Activated B cell treated with CpG ODN at 0.5 μM for 24 hours (primary cell): Measurements from ENCODE around the gene PHYHIPL. TPM values are rescaled to one million over a fixed set of nuclear protein-coding genes. Genes with fewer than 3 reads are reported as not detected.

Experiments
- ATAC-seq: fragments of 200-7000 bp; cut with Tn5 transposase; one replicate; pipeline ENCODE4 v1.10.0; 2021; ENCODE audit warnings: low read depth, mild to moderate bottlenecking, moderate library complexity
- CTCF ChIA-PET: fragments of 350-600 bp; sonication (Branson Sonifier 250); formaldehyde crosslinking; loops from one replicate; lab custom pipeline; 2021; ENCODE audit warnings: antibody characterized with exemption; lab: Charles Lee
- POLR2A ChIA-PET: fragments of 350-600 bp; sonication (Branson Sonifier 250); formaldehyde crosslinking; loops from one replicate; lab custom pipeline; 2021; ENCODE audit warnings: antibody characterized with exemption; lab: Charles Lee
- DNase-seq: peaks from one replicate; pipeline ENCODE4 v3.0.0; 2022
- H3K27ac Mint-ChIP-seq: one replicate; pipeline ENCODE4 v1.8.0; 2020; ENCODE audit warnings: mixed read lengths
- H3K27me3 Mint-ChIP-seq: one replicate; pipeline ENCODE4 v1.8.0; 2021; ENCODE audit warnings: mixed read lengths
- H3K36me3 Mint-ChIP-seq: one replicate; pipeline ENCODE4 v1.8.0; 2021; ENCODE audit warnings: low read depth, mixed read lengths
- H3K4me1 Mint-ChIP-seq: one replicate; pipeline ENCODE4 v1.8.0; 2021; ENCODE audit warnings: mixed read lengths
- H3K4me3 Mint-ChIP-seq: one replicate; pipeline ENCODE4 v1.8.0; 2020; ENCODE audit warnings: mild to moderate bottlenecking, mixed read lengths
- H3K9me3 Mint-ChIP-seq: one replicate; pipeline ENCODE4 v1.8.0; 2020; ENCODE audit warnings: mixed read lengths
- intact Hi-C: fragments of 100-400 bp; cut with micrococcal nuclease; formaldehyde crosslinking; loops from one replicate; pipeline ENCODE4 v1.15.1; 2024
- total RNA-seq: library from RNA; stranded (reverse); gene quantifications from 2 replicates; pipeline ENCODE4 v1.2.3, GENCODE V29; 2022
- TF ChIP-seq, protein P1 (sequence below): fragments of 200-600 bp; IDR thresholded peaks from one replicate; pipeline ENCODE4 v1.8.0; 2022; ENCODE audit warnings: antibody characterized with exemption, mild to moderate bottlenecking

Gene PHYHIPL
- total RNA-seq, 1 donor from 2014 or later: not detected

DNA sequence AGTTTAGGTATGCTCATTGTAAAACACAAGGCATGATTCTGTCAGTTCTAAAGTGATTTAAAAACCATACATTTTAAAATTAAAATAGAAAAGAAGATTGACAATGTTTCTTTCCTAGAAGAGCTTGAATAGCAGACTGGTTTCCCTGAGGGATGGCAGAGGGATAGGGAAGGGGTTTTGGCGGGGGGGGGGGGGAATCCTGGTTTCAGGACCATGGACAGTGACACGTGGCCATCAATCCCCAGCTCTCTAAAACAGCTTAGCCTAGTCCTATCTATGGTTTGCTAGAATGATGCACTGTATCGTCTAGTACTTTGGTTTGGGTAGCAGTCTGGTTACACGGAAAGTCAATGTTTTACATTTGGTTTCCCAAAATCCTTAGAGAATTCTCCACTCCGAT, 88.7 kb downstream of the PHYHIPL start:
- CTCF ChIA-PET: no interaction called here
- no peaks in the 10 kb centered on the region for H3K36me3 Mint-ChIP-seq
- no peak overlapping the region for H3K4me3 Mint-ChIP-seq
- H3K27me3 Mint-ChIP-seq: no peaks in the 10 kb centered on the region
- intact Hi-C loops: no loop called here
- POLR2A ChIA-PET: no interaction called here
- H3K4me1 Mint-ChIP-seq: no peaks in the 10 kb centered on the region
- TF ChIP-seq, protein P1, sequence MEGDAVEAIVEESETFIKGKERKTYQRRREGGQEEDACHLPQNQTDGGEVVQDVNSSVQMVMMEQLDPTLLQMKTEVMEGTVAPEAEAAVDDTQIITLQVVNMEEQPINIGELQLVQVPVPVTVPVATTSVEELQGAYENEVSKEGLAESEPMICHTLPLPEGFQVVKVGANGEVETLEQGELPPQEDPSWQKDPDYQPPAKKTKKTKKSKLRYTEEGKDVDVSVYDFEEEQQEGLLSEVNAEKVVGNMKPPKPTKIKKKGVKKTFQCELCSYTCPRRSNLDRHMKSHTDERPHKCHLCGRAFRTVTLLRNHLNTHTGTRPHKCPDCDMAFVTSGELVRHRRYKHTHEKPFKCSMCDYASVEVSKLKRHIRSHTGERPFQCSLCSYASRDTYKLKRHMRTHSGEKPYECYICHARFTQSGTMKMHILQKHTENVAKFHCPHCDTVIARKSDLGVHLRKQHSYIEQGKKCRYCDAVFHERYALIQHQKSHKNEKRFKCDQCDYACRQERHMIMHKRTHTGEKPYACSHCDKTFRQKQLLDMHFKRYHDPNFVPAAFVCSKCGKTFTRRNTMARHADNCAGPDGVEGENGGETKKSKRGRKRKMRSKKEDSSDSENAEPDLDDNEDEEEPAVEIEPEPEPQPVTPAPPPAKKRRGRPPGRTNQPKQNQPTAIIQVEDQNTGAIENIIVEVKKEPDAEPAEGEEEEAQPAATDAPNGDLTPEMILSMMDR: no peak
- ATAC-seq: no peak
- no peak for DNase-seq
- no peaks in the 10 kb centered on the region for H3K9me3 Mint-ChIP-seq
- no peak overlapping the region for H3K27ac Mint-ChIP-seq

GRCh38 chr10:59266321-59266720, 89.9 kb downstream of the PHYHIPL start:
- intact Hi-C loops: no loop called here
- TF ChIP-seq, protein P1: no peak
- ChIA-PET CTCF (no interaction called here), POLR2A (no interaction called here)
- H3K27ac Mint-ChIP-seq: no peak overlapping the region
- H3K36me3 Mint-ChIP-seq: no peaks in the 10 kb centered on the region
- DNase-seq (no peak), ATAC-seq (no peak)
- H3K27me3 Mint-ChIP-seq: no peaks in the 10 kb centered on the region
- no peaks in the 10 kb centered on the region for H3K4me1 Mint-ChIP-seq
- H3K9me3 Mint-ChIP-seq: no peaks in the 10 kb centered on the region
- H3K4me3 Mint-ChIP-seq: no peak overlapping the region

DNA sequence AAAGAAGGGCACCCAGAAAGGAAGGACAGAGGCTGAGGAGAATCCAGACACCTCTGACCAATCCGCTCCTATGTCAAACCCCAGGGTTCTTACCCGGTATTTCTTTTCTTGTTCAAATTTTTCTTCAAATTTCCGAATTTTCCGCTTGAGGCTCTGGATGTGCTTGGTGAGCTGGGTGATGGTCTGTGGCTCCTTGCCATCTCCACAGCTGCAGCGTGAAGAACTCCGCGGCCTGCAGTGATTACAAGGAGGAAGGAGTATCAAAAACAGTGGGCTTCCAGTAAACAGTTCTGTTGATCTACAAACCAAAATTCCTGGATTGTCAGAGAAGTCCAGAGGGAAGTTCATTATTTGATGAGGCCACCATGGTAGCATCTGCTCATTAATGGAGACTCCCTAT, 92.0 kb downstream of the PHYHIPL start:
- DNase-seq: no peak
- no peak for ATAC-seq
- no peaks in the 10 kb centered on the region for H3K9me3 Mint-ChIP-seq
- CTCF ChIA-PET: no interaction called here
- no peaks in the 10 kb centered on the region for H3K27me3 Mint-ChIP-seq
- intact Hi-C loops: no loop called here
- H3K27ac Mint-ChIP-seq: no peak overlapping the region
- TF ChIP-seq, protein P1: no peak
- POLR2A ChIA-PET: no interaction called here
- no peaks in the 10 kb centered on the region for H3K4me1 Mint-ChIP-seq
- H3K4me3 Mint-ChIP-seq: no peak overlapping the region
- no peaks in the 10 kb centered on the region for H3K36me3 Mint-ChIP-seq

DNA sequence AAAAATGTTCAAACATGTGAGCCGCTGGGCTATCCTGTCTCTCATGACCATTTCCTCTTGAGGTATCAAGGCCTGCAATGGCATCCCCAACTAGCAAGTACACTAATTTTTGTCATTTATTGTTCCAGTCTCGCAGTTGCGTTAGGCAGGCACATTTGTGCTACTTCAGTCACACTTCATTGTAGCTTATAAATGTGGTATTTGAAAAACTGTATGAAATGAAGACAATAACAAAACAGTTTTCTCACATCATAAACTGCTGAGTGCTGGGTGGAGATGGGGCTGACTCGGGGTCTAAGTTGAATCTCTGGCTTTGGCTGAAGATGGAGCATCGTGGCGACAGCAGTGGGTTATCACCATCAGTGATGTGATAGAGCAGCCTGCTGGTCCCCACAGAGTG, 93.2 kb downstream of the PHYHIPL start:
- H3K27ac Mint-ChIP-seq: no peak overlapping the region
- no peak overlapping the region for H3K4me3 Mint-ChIP-seq
- ChIA-PET CTCF (no interaction called here), POLR2A (no interaction called here)
- no peaks in the 10 kb centered on the region for H3K36me3 Mint-ChIP-seq
- intact Hi-C loops: no loop called here
- TF ChIP-seq, protein P1: no peak
- DNase-seq (no peak), ATAC-seq (no peak)
- no peaks in the 10 kb centered on the region for H3K4me1 Mint-ChIP-seq
- no peaks in the 10 kb centered on the region for H3K27me3 Mint-ChIP-seq
- no peaks in the 10 kb centered on the region for H3K9me3 Mint-ChIP-seq

DNA sequence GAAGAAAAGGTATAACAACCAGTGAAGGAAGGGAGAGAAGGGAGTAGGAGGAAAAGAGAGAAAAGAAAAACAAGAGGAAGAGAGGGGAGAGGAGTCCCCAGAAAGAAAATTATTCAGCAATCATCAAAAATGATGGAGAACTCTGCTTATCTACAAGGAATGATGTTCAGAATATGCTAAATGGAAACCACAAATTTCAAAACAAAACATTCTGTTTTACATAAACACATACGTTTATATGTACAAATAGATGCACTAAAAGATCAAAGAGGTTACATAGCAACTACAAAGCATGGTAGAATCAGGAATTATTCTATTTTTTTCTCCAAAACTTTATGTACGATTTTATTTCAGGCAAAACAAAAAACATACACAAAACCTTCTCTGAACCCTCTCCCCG, 94.0 kb downstream of the PHYHIPL start:
- ATAC-seq (no peak), DNase-seq (no peak)
- ChIA-PET CTCF (no interaction called here), POLR2A (no interaction called here)
- H3K36me3 Mint-ChIP-seq: no peaks in the 10 kb centered on the region
- no peak overlapping the region for H3K27ac Mint-ChIP-seq
- TF ChIP-seq, protein P1: no peak
- no peaks in the 10 kb centered on the region for H3K9me3 Mint-ChIP-seq
- no peak overlapping the region for H3K4me3 Mint-ChIP-seq
- intact Hi-C loops: no loop called here
- no peaks in the 10 kb centered on the region for H3K27me3 Mint-ChIP-seq
- H3K4me1 Mint-ChIP-seq: no peaks in the 10 kb centered on the region
